IgD-negative memory B cell (primary cell): ENCODE data around the gene WDR41. TPM values are rescaled to one million over a fixed set of nuclear protein-coding genes. Genes with fewer than 3 reads are reported as not detected.
"Not testable (repeated sequence)": the region's sequence is repeated elsewhere in the genome, so short reads cannot be mapped to it uniquely, and the experiment has no call there.

Source experiments
- H3K27ac Mint-ChIP-seq, 3 donors: one replicate each; pipeline ENCODE4 v1.8.0; 2020 to 2022; ENCODE audit warnings: mild to moderate bottlenecking in 3 of 3, mixed read lengths in 3 of 3, moderate library complexity in 1 of 3
- H3K27me3 Mint-ChIP-seq: one replicate; pipeline ENCODE4 v1.8.0; 2021; ENCODE audit warnings: mixed read lengths
- H3K36me3 Mint-ChIP-seq: one replicate; pipeline ENCODE4 v1.8.0; 2020; ENCODE audit warnings: mild to moderate bottlenecking, mixed read lengths
- H3K4me1 Mint-ChIP-seq, 3 donors: one replicate each; pipeline ENCODE4 v1.8.0; 2020 to 2022; ENCODE audit warnings: mixed read lengths in 3 of 3, mild to moderate bottlenecking in 1 of 3
- H3K4me3 Mint-ChIP-seq, 4 donors: one replicate each; pipeline ENCODE4 v1.8.0; 2020 to 2022; ENCODE audit warnings: mild to moderate bottlenecking in 4 of 4, mixed read lengths in 4 of 4, moderate library complexity in 3 of 4
- H3K9me3 Mint-ChIP-seq, 3 donors: one replicate each; pipeline ENCODE4 v1.8.0; 2020 to 2021; ENCODE audit warnings: mixed read lengths in 3 of 3, mild to moderate bottlenecking in 1 of 3
- polyA plus RNA-seq: library from polyadenylated mRNA; unstranded; fragments of 300-500 nt; fragmentation: Illumina TruSeq; gene quantifications from one replicate; pipeline ENCODE4 v1.2.3, GENCODE V29; 2021

WDR41 gene
- polyA plus RNA-seq, 1 donor from 2014 or later = 24.3 TPM

DNA sequence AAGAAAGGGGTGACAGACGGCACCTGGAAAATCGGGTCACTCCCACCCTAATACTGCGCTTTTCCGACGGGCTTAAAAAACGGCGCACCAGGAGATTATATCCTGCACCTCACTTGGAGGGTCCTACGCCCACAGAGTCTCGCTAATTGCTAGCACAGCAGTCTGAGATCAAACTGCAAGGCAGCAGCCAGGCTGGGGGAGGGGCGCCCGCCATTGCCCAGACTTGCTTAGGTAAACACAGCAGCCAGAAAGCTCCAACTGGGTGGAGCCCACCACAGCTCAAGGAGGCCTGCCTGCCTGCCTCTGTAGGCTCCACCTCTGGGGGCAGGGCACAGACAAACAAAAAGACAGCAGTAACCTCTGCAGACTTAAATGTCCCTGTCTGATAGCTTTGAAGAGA, 17.1 kb downstream of the WDR41 start:
- not testable (repeated sequence) for H3K27me3 Mint-ChIP-seq, H3K27ac Mint-ChIP-seq, H3K4me3 Mint-ChIP-seq, H3K4me1 Mint-ChIP-seq, H3K9me3 Mint-ChIP-seq
- peaks cover 12% of the 10 kb centered on the region for H3K36me3 Mint-ChIP-seq

DNA sequence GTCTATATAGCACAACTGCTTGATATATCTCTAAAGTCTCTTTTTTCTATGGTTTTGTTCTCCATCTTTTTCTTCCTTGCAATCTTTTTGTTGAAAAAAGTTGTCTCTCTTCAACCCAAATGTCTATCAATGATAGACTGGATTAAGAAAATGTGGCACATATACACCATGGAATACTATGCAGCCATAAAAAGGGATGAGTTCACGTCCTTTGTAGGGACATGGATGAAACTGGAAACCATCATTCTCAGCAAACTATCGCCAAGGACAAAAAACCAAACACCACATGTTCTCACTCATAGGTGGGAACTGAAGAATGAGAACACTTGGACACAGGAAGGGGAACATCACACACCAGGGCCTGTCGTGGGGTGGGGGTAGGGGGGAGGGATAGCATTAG, 23.2 kb downstream of the WDR41 start:
- not testable (repeated sequence) for H3K4me3 Mint-ChIP-seq, H3K27me3 Mint-ChIP-seq, H3K9me3 Mint-ChIP-seq
- Mint-ChIP-seq H3K27ac (peak overlapping the region in 1 of 3 donors; percentile 59), H3K36me3 (peaks cover 21% of the 10 kb centered on the region), H3K4me1 (peaks cover 12 to 20% (median 15%) of the 10 kb centered on the region in 3 donors)

DNA sequence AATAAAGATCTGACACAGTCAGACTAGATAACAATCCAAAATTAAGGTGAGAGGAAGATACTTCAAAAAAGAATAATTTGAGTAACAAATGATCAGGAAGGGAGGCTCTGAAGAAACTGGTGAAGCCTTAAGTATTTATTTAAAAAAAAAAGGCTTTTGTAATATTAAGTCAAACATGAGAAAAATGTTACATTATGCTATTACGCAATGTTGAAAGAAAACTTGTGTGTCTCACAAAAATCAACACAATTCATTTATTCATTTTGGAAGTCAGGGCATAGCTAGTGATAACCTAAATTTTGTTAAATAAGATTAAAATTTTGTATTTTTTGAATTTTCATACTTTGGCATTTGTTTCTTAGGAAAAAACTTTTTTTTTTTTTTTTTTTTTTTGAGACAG, 28.2 kb downstream of the WDR41 start:
- no peak overlapping the region for H3K27ac Mint-ChIP-seq
- H3K9me3 Mint-ChIP-seq = no peaks in the 10 kb centered on the region
- H3K27me3 Mint-ChIP-seq = no peaks in the 10 kb centered on the region
- H3K4me3 Mint-ChIP-seq = no peak overlapping the region
- peaks cover 12% of the 10 kb centered on the region for H3K36me3 Mint-ChIP-seq
- peaks cover 9 to 16% (median 10%) of the 10 kb centered on the region in 3 donors for H3K4me1 Mint-ChIP-seq

DNA sequence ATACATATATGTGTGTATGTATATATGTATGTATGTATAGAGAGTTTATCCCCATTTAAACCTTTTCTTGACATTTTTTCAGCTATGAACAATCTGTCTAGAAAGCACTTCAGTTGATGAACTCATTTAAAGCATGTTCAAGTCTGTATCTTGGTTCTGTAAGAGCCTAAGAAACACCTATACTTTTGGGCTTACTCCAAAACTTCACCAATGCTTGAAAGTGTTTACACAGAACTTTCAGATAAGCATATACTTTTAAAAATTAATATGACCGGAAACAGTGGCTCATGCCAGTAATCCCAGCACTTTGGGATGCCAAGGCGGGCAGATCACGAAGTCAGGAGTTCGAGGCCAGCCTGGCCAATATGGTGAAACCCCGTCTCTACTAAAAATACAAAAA, 30.8 kb downstream of the WDR41 start:
- Mint-ChIP-seq H3K4me3 (no peak overlapping the region), H3K9me3 (no peaks in the 10 kb centered on the region), H3K36me3 (peaks cover 5% of the 10 kb centered on the region), H3K27ac (no peak overlapping the region), H3K4me1 (peaks cover 5 to 14% (median 6%) of the 10 kb centered on the region in 3 donors), H3K27me3 (no peaks in the 10 kb centered on the region)

DNA sequence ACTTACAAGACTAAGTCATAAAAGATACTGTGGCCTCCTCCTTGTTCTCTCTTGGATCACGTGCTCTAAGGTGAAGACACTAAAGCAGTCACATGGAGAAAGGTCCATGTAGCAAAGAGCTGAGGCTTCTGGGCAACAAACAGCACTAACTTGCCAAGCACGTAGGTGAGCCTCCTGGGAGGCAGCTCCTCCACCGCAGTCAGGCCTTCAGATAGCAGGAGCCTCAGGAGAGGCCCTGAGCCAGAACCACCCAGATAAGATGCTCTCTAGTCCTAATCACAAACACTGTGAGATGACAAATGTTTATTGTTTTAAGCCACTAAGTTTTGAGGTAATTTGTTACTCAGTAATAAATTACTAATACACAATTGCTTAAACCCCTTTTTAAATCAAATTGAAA, 38.0 kb downstream of the WDR41 start:
- peaks cover 0 to 2% (median 0%) of the 10 kb centered on the region in 3 donors for H3K4me1 Mint-ChIP-seq
- H3K27ac Mint-ChIP-seq = no peak overlapping the region
- H3K4me3 Mint-ChIP-seq = no peak overlapping the region
- no peaks in the 10 kb centered on the region for H3K9me3 Mint-ChIP-seq
- peaks cover 15% of the 10 kb centered on the region for H3K36me3 Mint-ChIP-seq
- H3K27me3 Mint-ChIP-seq = no peaks in the 10 kb centered on the region

DNA sequence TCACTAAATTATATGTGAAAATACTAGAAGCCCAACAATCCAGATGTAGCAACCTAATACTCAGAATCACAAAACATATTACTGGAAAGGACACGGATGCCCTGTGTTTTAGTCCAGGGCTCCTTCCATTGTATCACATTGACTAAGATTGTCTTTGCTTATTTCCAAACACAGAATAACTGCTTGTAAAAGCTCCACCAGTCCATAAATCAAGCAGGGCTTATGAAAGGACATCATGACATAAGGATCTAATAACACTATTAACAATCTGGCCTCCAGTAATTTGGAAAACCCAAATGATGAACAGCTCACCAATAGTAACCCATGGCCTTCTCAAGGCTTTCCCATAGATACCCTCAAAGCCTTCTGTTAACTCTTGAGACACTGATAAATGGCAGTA, 39.8 kb downstream of the WDR41 start:
- Mint-ChIP-seq H3K9me3 (peaks cover 0 to 2% (median under 1%) of the 10 kb centered on the region in 3 donors), H3K4me3 (no peak overlapping the region), H3K27ac (peak overlapping the region in 1 of 3 donors; percentile 80), H3K4me1 (peaks cover 0 to 2% (median 0%) of the 10 kb centered on the region in 3 donors), H3K27me3 (no peaks in the 10 kb centered on the region), H3K36me3 (peaks cover 23% of the 10 kb centered on the region)

DNA sequence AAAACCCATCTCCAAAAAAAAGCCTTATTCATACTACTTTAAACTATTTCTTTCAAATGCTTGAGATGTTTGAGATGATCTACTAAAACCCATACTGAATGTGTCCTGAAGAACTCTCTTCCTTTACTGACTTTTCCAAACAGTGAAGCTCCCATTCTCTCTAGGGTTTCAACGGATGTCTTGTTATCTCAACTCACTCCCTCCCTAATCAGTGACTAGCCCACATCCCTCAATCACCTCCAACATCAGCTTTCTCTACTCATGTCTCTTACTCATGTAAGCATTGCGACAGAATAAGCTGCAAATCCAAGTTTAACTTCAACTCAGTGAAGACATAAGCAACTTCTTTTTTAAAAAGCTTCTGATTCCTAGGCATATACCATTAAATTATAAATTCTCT, 42.1 kb downstream of the WDR41 start:
- Mint-ChIP-seq H3K27ac (no peak overlapping the region), H3K4me1 (peaks cover 0 to 2% (median 0%) of the 10 kb centered on the region in 3 donors), H3K36me3 (peaks cover 35% of the 10 kb centered on the region)

DNA sequence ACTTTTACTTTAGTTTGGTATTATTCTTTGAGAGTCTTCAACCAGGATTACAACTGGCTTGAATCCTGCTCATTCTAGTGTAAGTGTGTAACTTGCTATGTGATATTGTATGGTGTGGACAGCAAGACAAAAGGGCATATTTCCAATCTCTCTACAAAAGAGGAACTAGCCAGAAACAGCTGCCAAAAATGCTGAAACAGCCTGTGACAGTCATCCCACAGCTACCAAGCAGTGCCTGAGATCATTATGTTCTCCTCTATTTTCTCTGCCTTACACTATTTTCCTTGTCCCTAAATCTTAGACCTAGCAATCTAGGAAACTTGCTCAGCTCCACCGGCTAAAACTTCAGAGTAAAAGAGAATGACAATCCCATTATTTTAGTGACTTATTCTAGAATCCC, 42.8 kb downstream of the WDR41 start:
- H3K4me1 Mint-ChIP-seq = peaks cover 0 to 2% (median 0%) of the 10 kb centered on the region in 3 donors
- peaks cover 0 to 4% (median 3%) of the 10 kb centered on the region in 3 donors for H3K9me3 Mint-ChIP-seq
- peaks cover 34% of the 10 kb centered on the region for H3K36me3 Mint-ChIP-seq
- H3K27ac Mint-ChIP-seq = no peak overlapping the region
- H3K4me3 Mint-ChIP-seq = no peak overlapping the region
- no peaks in the 10 kb centered on the region for H3K27me3 Mint-ChIP-seq

More for the DNA sequence above, 42.1 kb downstream of the WDR41 start:
- no peak overlapping the region for H3K4me3 Mint-ChIP-seq
- peaks cover 0 to 4% (median 3%) of the 10 kb centered on the region in 3 donors for H3K9me3 Mint-ChIP-seq
- no peaks in the 10 kb centered on the region for H3K27me3 Mint-ChIP-seq

DNA sequence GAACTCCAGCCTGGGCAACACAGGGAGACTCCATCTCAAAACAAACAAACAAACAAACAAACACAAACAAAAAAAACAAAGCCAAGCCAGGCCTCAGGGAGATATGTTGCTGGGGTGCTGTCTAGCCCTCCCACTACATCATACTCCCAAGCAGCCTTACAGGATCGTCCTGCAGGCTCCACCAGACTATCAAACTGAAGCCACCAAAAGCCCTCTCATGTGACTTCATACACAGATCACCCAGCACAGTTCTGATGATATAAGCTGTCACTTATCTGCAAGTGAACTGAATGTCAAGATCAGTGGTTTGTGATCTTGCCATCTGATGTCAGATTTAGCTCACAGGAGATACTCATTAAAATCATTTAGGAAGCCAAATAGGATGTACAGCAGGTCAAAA, 43.3 kb downstream of the WDR41 start:
- Mint-ChIP-seq H3K27me3 (no peaks in the 10 kb centered on the region), H3K27ac (no peak overlapping the region), H3K9me3 (peaks cover 0 to 4% (median 3%) of the 10 kb centered on the region in 3 donors), H3K4me1 (peaks cover 0 to 2% (median 0%) of the 10 kb centered on the region in 3 donors), H3K4me3 (no peak overlapping the region), H3K36me3 (peaks cover 34% of the 10 kb centered on the region)

DNA sequence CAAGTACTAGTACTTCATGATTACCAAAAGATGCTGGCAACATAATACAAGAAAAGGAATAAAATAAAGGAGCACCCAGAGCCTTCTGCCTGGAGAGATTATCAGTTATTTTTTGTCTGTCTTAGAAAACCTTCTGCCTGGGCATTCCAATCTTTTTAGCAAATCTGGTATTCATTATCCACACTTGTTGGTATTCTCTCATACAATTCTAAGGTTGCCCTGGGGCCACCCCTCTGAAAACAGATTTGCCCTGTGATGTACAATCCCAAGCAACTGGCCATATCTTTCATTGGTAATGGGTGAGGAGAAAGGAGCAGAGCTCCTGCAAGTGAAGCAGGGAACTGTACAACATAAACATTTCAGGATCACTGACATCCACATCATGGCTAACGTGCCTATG, 47.8 kb downstream of the WDR41 start:
- Mint-ChIP-seq H3K4me3 (no peak overlapping the region), H3K27ac (no peak overlapping the region), H3K36me3 (peaks cover 26% of the 10 kb centered on the region), H3K27me3 (no peaks in the 10 kb centered on the region), H3K9me3 (peaks cover 0 to 4% (median 3%) of the 10 kb centered on the region in 3 donors), H3K4me1 (no peaks in the 10 kb centered on the region)

DNA sequence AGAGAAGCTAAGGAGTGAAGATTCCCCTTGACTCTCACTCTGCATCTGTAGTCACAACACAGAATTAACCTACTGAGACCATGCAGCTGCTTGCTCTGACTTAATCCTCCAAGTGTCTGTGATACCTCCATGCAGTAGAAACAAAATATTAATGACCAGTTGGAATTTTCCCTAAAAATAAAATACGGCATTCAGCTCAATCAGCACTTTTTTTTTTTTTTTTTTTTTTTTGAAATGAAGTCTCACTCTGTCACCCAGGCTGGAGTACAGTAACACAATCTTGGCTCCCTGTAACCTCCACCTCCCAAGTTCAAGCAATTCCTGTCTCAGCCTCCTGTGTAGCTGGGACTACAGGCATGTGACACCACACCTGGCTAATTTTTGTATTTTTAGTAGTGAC, 48.4 kb downstream of the WDR41 start:
- Mint-ChIP-seq H3K27me3 (no peaks in the 10 kb centered on the region), H3K36me3 (peaks cover 20% of the 10 kb centered on the region), H3K4me3 (no peak overlapping the region), H3K9me3 (peaks cover 0 to 4% (median 3%) of the 10 kb centered on the region in 3 donors), H3K4me1 (no peaks in the 10 kb centered on the region), H3K27ac (no peak overlapping the region)

DNA sequence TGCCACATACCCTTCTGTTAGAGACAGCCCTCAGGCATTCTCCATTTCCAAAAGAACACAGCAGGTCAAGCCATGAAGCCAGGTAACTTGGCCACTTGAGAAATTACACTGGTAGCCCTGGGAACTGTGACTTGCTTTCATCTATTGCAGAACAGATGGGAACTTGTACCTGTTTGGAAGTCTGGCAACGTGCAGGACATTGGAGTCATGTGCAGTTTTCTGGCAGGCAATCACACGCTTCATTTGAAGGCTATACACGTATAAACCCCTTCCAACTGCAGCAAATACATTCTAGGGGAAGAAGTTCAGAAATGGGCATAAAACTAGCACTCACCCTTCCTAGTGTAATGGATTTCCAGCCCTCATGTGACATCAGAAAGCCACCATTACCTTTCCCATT, 54.0 kb downstream of the WDR41 start:
- Mint-ChIP-seq H3K9me3 (no peaks in the 10 kb centered on the region), H3K27ac (no peak overlapping the region), H3K36me3 (peaks cover 7% of the 10 kb centered on the region), H3K4me1 (no peaks in the 10 kb centered on the region), H3K4me3 (no peak overlapping the region), H3K27me3 (no peaks in the 10 kb centered on the region)

DNA sequence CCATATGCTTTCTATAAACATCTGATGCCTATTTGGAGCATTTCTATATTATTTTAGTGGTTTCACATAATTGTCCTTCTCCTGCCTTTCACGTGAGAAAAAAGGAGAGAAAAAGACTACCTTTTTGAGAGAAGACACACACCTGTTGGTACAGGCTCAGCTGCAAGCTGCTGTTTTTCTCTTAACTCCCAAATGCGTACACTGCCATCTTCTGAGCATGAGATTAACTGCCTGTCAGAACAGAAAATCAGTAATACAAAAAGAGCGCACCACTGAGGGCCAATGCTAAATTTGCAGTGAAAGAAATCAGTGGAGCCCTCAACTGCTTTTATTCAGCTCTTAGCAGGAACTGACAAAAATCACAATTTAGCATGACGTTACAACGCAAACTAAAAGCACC, 54.9 kb downstream of the WDR41 start:
- Mint-ChIP-seq H3K27ac (no peak overlapping the region), H3K27me3 (no peaks in the 10 kb centered on the region), H3K36me3 (peaks cover 13% of the 10 kb centered on the region), H3K9me3 (no peaks in the 10 kb centered on the region), H3K4me3 (no peak overlapping the region), H3K4me1 (no peaks in the 10 kb centered on the region)

DNA sequence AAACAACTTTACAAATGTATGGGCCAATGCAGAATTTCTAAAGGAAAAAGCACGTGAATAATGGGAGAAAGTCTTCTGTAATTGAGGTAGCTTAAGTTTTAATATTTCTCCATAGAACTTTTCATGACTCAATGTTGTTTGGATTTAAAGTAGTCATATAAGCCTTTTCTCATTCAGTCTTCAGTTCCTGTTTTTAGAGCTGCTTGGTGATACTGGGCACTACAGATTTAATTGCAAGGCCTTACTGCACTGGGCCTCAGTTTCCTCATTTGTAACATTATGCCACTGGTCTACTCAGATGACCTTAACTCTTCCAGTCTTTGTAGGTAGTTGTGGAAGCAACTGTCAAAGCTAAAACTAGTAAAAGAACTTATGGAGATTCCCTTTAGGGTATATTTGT, 60.4 kb downstream of the WDR41 start:
- H3K4me1 Mint-ChIP-seq = no peaks in the 10 kb centered on the region
- no peak overlapping the region for H3K27ac Mint-ChIP-seq
- no peak overlapping the region for H3K4me3 Mint-ChIP-seq
- H3K36me3 Mint-ChIP-seq = peaks cover 20% of the 10 kb centered on the region
- no peaks in the 10 kb centered on the region for H3K9me3 Mint-ChIP-seq
- H3K27me3 Mint-ChIP-seq = no peaks in the 10 kb centered on the region

DNA sequence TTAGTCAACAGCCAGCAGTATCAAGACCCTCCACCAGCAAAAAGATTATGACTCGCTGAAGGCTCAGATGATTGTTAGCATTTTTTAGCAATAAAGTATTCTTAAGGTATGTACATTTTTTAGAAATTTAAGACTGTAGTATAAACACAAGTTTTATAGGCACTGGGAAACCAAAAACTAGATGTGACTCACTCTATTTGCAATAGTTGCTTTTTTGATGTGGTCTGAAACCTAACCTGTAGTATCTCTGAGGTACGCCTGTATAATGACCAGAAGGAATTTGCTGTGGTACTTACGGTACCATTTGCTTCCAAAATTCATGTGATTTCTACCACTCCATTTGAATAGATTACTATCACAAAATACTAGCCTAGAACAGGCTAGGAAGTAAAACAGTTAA, 60.8 kb downstream of the WDR41 start:
- no peaks in the 10 kb centered on the region for H3K4me1 Mint-ChIP-seq
- no peaks in the 10 kb centered on the region for H3K27me3 Mint-ChIP-seq
- no peaks in the 10 kb centered on the region for H3K9me3 Mint-ChIP-seq
- no peak overlapping the region for H3K4me3 Mint-ChIP-seq
- peaks cover 20% of the 10 kb centered on the region for H3K36me3 Mint-ChIP-seq
- no peak overlapping the region for H3K27ac Mint-ChIP-seq

DNA sequence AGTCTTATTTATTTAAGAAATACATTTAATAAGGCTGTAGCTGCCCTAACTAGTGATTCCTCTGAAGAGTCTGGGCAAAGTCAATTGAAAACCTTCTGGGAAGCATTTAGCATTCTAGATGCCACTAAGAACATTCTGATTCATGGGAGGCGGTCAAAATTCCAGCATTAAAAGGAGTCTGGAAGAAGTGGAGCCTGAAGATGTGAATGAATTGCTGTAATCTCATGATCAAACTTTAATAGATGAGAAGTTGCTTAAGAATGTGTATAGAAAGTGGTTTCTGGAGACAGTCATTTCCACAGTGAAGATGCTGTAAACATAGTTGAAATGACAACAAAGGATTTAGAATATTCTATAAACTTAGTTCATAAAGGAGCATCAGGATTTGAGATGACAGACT, 61.4 kb downstream of the WDR41 start:
- Mint-ChIP-seq H3K36me3 (peaks cover 25% of the 10 kb centered on the region), H3K9me3 (no peaks in the 10 kb centered on the region), H3K27ac (no peak overlapping the region), H3K4me3 (no peak overlapping the region), H3K27me3 (no peaks in the 10 kb centered on the region), H3K4me1 (no peaks in the 10 kb centered on the region)

DNA sequence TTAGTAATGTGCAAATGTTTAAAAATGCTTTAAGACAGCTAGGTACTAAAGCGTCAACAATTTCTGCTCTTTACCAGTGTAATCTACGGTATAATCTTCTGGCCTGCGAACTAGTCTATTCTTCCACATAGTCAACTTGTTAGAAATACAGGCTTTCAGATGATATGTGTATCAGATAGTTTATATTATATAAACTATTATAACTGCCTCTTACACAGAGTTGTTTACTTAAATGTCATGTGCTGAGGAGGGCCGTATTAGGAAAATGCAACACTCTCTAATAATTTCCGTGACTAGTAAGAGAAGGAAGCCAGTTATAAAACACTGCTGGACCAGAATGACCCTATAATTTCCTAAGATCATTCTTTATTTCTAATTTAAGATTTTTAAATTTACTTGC, 63.6 kb downstream of the WDR41 start:
- Mint-ChIP-seq H3K27me3 (no peaks in the 10 kb centered on the region), H3K9me3 (peaks cover 0 to 2% (median 0%) of the 10 kb centered on the region in 3 donors), H3K36me3 (peaks cover 20% of the 10 kb centered on the region), H3K4me1 (peaks cover 0 to 1% (median 0%) of the 10 kb centered on the region in 3 donors), H3K4me3 (no peak overlapping the region), H3K27ac (no peak overlapping the region)
